Mucosa of rectum (tissue), 2 donors: ENCODE measurements around the gene ASCL5.

Source experiments
- H3K27ac ChIP-seq, 2 donors: one replicate each; pipeline ENCODE4 v1.7.0; 2013; ENCODE audit warnings: inconsistent platforms in 2 of 2, low read depth in 2 of 2, low read length in 2 of 2
- H3K27me3 ChIP-seq, 2 donors: one replicate each; pipeline ENCODE4 v1.7.0; 2013; ENCODE audit warnings: low read length in 2 of 2; ENCODE audit not compliant: control insufficient read depth in 2 of 2, insufficient read depth in 2 of 2
- H3K36me3 ChIP-seq, 2 donors: one replicate each; pipeline ENCODE4 v1.7.0; 2013; ENCODE audit warnings: low read length in 2 of 2; ENCODE audit not compliant: control insufficient read depth in 2 of 2, insufficient read depth in 2 of 2
- H3K4me1 ChIP-seq, 2 donors: one replicate each; pipeline ENCODE4 v1.7.0; 2013; ENCODE audit warnings: low read length in 2 of 2, mild to moderate bottlenecking in 1 of 2; ENCODE audit not compliant: control insufficient read depth in 2 of 2, insufficient read depth in 2 of 2
- H3K4me3 ChIP-seq, 2 donors: one replicate each; pipeline ENCODE4 v1.7.0; 2013; ENCODE audit warnings: low read length in 2 of 2
- H3K9ac ChIP-seq, 2 donors: one replicate each; pipeline ENCODE4 v1.7.0; 2013; ENCODE audit warnings: low read length in 2 of 2, low read depth in 1 of 2, mild to moderate bottlenecking in 1 of 2
- H3K9me3 ChIP-seq, 2 donors: one replicate each; pipeline ENCODE4 v1.7.0; 2013; ENCODE audit warnings: low read length in 2 of 2; ENCODE audit not compliant: control insufficient read depth in 2 of 2
- donor health status: healthy.
- donor health status: Normal muscosa, but diverticular disease.

Gene ASCL5

GRCh38 chr1:201123866-201124265 is 3.1 kb downstream of the ASCL5 start:
- no peak overlapping the region for H3K4me3 ChIP-seq
- H3K9me3 ChIP-seq = no peaks in the 10 kb centered on the region
- H3K9ac ChIP-seq = no peak overlapping the region
- H3K27ac ChIP-seq = no peak overlapping the region
- peaks cover 0 to 5% of the 10 kb centered on the region in 2 donors for H3K4me1 ChIP-seq
- H3K27me3 ChIP-seq = no peaks in the 10 kb centered on the region
- H3K36me3 ChIP-seq = no peaks in the 10 kb centered on the region

- Histone ChIP-seq H3K36me3 (no peaks in the 10 kb centered on the region), H3K27ac (no peak overlapping the region), H3K4me1 (peaks cover 0 to 5% of the 10 kb centered on the region in 2 donors), H3K9ac (no peak overlapping the region), H3K4me3 (no peak overlapping the region), H3K9me3 (no peaks in the 10 kb centered on the region), H3K27me3 (no peaks in the 10 kb centered on the region)
Measured at GRCh38 chr1:201122321-201122957, 4.5 kb downstream of the ASCL5 start.

DNA sequence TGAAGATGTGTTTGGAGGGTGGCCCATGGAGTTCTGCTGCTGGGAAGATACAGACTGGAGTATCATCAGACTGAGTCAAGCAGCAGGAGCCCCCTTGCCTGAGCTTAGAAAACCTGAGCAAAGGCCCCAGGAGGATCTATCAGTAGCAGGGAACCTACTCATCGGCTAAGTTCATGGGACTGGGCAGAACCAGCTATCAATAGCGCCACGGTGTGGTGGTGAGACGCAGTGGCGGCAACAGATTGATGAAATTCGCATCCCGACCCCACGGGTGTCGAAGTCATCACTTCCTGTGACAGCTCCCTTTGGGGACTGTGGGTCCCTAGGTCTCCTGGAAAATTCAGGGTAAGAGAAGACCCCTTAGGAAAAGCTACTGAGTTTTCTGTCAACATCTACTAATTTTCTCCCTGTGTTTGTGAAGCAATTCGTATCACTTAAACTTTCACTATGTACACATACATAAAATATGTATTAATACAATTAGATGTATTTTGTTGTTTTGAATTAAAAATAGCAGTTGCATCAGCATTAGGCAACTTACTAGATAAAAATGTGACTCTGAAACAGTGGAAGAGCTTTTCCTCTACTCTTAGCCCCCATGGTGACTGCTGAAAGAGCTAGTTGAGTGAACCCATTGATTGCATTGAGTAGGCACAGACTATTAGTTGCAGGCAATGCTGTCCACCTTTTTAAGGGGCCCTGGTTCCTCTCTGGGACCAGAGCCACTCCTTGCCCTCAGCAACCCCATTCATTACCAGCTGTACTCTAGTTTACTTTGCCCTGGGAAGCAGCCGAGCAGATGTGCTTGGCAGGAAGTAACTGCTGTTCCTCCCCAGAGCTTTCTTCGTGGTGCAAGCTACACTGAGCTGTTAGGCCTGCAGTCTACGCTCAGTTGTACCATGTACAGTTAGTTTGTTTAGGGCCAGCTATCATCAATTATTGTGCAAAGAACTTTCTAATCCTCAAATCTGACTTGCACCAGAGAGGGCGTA is 7.5 kb downstream of the ASCL5 start:
- Histone ChIP-seq H3K9ac (no peak overlapping the region), H3K9me3 (no peaks in the 10 kb centered on the region), H3K4me3 (no peak overlapping the region), H3K36me3 (no peaks in the 10 kb centered on the region), H3K27ac (no peak overlapping the region), H3K27me3 (peaks cover 0 to 2% of the 10 kb centered on the region in 2 donors), H3K4me1 (peaks cover 0 to 2% of the 10 kb centered on the region in 2 donors)

DNA sequence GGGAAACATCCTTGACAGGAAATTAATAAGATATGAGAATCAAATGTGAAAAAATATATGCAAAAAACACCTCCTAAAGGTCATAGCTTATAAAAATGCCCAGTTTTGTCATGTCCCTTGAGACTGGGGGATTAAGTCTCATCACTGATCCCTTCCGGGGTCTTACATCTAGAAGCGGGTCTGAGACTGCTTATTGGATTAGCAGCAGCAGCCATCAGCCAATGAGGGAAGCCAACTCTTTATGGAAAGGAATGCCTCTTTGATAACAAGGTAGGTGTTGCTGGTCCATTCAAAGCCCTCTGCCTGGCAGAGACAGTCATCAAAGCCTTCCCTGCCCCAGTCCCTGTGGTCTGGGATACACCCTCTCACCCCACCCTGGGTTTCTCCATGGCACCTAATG is 10.9 kb downstream of the ASCL5 start:
- Histone ChIP-seq H3K27ac (no peak overlapping the region), H3K9ac (no peak overlapping the region), H3K36me3 (no peaks in the 10 kb centered on the region), H3K9me3 (no peaks in the 10 kb centered on the region), H3K4me3 (no peak overlapping the region), H3K27me3 (peaks cover 0 to 2% of the 10 kb centered on the region in 2 donors), H3K4me1 (peaks cover 3 to 6% of the 10 kb centered on the region in 2 donors)

- Histone ChIP-seq H3K36me3 (no peaks in the 10 kb centered on the region), H3K27me3 (peaks cover 0 to 2% of the 10 kb centered on the region in 2 donors), H3K9me3 (no peaks in the 10 kb centered on the region), H3K4me1 (peaks cover 3 to 6% of the 10 kb centered on the region in 2 donors), H3K27ac (no peak overlapping the region), H3K4me3 (no peak overlapping the region), H3K9ac (no peak overlapping the region)
Measured at GRCh38 chr1:201115390-201115937, 11.5 kb downstream of the ASCL5 start.

DNA sequence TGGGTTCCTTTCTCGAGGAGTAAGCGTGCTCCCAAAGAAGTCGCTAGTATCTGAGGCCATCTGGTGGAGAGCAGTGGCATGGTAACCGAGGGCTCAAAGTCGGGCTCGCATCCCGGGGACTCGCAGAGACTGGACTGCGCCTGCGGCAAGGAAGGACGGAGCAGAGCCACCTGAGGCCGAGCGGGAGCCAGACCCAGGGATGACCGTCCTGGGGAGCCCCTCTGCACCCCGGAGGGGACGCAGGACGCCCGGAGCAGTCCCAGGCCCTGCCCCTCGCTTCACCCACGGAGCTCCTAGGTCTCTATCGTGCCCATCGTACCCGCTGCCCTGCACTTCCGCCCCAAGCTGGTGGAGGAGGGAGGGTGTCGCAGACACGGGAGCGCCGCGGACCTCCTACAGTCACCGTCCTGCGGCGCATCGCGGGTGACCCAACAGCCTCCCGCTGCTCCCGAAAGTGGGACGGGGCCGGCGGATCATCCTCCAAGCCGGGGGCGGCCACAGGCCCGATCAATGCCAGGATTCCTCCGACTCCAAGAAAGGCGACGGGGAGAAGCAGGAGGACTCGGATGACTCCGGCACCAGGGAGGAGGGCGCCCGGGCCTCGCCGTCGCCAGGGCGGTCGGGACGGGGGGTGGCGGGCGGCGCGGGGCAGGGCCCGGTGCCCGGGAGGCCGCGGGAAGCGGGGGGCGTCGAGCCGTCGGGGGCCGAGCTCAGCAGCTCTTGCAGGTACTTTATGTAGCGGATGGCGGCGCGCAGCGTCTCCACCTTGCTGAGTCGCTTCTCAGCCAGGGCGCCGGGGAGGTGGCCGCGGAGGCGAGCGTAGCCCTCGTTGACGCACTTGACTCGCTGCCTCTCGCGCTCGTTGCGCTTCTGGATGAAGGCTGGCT is 12.5 kb downstream of the ASCL5 start:
- H3K4me3 ChIP-seq = peak overlapping the region; percentile 72 to 95
- H3K9me3 ChIP-seq = no peaks in the 10 kb centered on the region
- no peak overlapping the region for H3K27ac ChIP-seq
- H3K36me3 ChIP-seq = no peaks in the 10 kb centered on the region
- H3K9ac ChIP-seq = peak overlapping the region; percentile 24 to 88
- peaks cover 0 to 2% of the 10 kb centered on the region in 2 donors for H3K27me3 ChIP-seq
- peaks cover 3 to 6% of the 10 kb centered on the region in 2 donors for H3K4me1 ChIP-seq

DNA sequence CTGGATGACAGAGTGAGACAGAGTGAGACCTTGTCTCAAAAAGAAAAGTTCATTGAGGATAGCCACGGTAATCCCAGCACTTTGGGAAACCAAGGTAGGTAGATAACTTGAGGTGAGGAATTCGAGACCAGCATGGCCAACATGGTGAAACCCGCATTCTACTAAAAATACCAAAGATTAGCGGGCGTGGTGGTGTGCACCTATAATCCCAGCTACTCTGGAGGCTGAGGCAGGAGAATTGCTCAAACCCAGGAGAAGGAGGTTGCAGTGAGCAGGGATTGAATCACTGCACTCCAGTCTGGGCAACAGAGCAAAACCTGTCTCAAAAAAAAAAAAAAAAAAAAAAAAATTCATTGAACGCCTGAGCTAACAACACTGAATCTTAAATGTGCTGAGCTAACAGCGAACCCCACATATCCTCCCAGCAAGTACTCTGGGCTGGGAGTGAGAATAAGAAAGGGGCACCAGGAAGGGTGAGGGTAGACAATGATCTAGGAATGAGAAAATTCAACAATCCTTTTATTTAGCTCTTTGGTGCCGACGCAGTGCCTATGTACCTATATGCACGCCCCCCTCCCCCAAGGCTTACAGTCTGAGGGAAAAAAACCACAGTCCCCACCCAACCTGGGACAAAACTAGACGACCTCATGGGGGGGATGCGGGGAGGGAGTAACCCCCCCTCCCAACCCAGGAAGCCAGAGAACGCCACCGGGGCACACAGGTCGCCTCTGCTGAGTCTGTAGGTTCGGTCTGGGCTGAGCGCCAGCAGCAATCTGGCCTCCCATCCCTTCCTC is 13.3 kb downstream of the ASCL5 start:
- H3K9ac ChIP-seq = no peak overlapping the region
- H3K36me3 ChIP-seq = no peaks in the 10 kb centered on the region
- peaks cover 3 to 6% of the 10 kb centered on the region in 2 donors for H3K4me1 ChIP-seq
- H3K4me3 ChIP-seq = peak overlapping the region; percentile 72 to 95
- peaks cover 0 to 2% of the 10 kb centered on the region in 2 donors for H3K27me3 ChIP-seq
- no peaks in the 10 kb centered on the region for H3K9me3 ChIP-seq
- no peak overlapping the region for H3K27ac ChIP-seq

- Histone ChIP-seq H3K9me3 (no peaks in the 10 kb centered on the region), H3K4me3 (no peak overlapping the region), H3K36me3 (no peaks in the 10 kb centered on the region), H3K27ac (no peak overlapping the region), H3K27me3 (peaks cover 0 to 2% of the 10 kb centered on the region in 2 donors), H3K4me1 (peaks cover 3 to 6% of the 10 kb centered on the region in 2 donors), H3K9ac (no peak overlapping the region)
Measured at GRCh38 chr1:201112926-201113325, 14.1 kb downstream of the ASCL5 start.

GRCh38 chr1:201112173-201112731 is 14.7 kb downstream of the ASCL5 start, which contains the start of gene CACNA1S:
Gene CACNA1S, minus strand, starts transcription at chr1:201112426. Its CDS starts 87 bp downstream, at chr1:201112339.
- no peaks in the 10 kb centered on the region for H3K36me3 ChIP-seq
- peaks cover 3 to 6% of the 10 kb centered on the region in 2 donors for H3K4me1 ChIP-seq
- no peaks in the 10 kb centered on the region for H3K9me3 ChIP-seq
- H3K27ac ChIP-seq = no peak within 1 kb of the TSS
- H3K27me3 ChIP-seq = peaks cover 0 to 2% of the 10 kb centered on the region in 2 donors
- no peak within 1 kb of the TSS for H3K4me3 ChIP-seq
- H3K9ac ChIP-seq = no peak within 1 kb of the TSS
